ENCODE measurements around the gene RNF138.
"Not testable (repeated sequence)": the region's sequence is repeated elsewhere in the genome, so short reads cannot be mapped to it uniquely, and the experiment has no call there.

The RNF138 gene

GRCh38 chr18:32067375-32068167 lies 24.1 kb upstream of the RNF138 start:
- TF ChIP-seq FOXP2 (optimal IDR thresholded peaks at IDR 0.05; ENCODE audit: control extremely low read depth, extremely low read length, insufficient read depth) (no peak), EZH2 (IDR thresholded peaks at IDR 0.05) (no peak), POLR2AphosphoS5 (IDR thresholded peaks at IDR 0.05; ENCODE audit: borderline replicate concordance, low read depth, low read length) (no peak)
- Histone ChIP-seq H3K9ac (ENCODE audit: insufficient read length) (no peak overlapping the region), H3K36me3 (ENCODE audit: insufficient read depth, low read length) (no peaks in the 10 kb centered on the region), H3K9me3 (ENCODE audit: low read depth, low read length) (no peaks in the 10 kb centered on the region), H3K27ac (no peak overlapping the region), H3K4me3 (no peak overlapping the region)
- no peak for DNase-seq (ENCODE audit: low read depth, low spot score)

DNA sequence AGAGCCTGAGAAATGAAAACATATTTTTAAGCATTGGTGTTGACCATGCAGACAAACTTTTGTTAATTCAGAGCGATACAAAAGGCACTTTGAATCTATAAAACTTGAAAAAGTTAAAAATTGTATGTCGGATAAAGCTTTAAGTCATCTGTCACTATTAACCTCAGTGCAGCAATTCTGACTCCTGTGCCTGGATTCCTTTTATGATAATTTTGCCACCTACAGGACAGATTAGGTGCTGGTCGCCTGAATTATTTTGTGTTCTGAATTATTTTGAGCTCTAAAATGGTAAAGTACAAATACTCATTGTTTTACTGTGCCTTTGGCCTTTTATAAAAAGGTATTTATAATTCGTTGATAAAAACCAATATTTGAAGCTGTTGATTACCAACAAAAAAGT lies 19.4 kb upstream of the RNF138 start:
- Histone ChIP-seq H3K27ac (no peak overlapping the region), H3K4me3 (no peak overlapping the region), H3K36me3 (ENCODE audit: insufficient read depth, low read length) (no peaks in the 10 kb centered on the region), H3K9ac (ENCODE audit: insufficient read length) (no peak overlapping the region), H3K9me3 (ENCODE audit: low read depth, low read length) (no peaks in the 10 kb centered on the region)
- DNase-seq (ENCODE audit: low read depth, low spot score) = no peak
- TF ChIP-seq FOXP2 (optimal IDR thresholded peaks at IDR 0.05; ENCODE audit: control extremely low read depth, extremely low read length, insufficient read depth) = no peak
- no peak for TF ChIP-seq POLR2AphosphoS5 (IDR thresholded peaks at IDR 0.05; ENCODE audit: borderline replicate concordance, low read depth, low read length)
- no peak for TF ChIP-seq EZH2 (IDR thresholded peaks at IDR 0.05)

DNA sequence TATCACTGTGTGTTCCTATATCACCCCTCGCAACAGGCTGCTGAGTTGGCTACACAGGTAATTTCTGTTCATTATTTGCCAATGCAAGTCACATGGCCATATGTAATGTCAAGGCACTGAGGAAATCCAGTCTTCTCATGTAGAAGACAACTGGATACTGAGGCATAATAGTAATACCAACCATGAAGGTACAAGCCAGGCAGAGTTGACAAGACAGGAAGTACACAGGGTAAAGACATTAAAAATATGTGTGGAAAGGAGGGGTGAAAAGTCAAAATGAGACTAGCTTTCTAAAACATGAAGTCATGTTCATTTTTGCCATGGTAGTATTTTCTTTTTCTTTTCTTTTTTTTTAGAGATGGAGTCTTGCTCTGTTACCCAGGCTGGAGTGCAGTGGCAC lies 17.5 kb upstream of the RNF138 start:
- Histone ChIP-seq H3K36me3 (ENCODE audit: insufficient read depth, low read length) (no peaks in the 10 kb centered on the region), H3K9ac (ENCODE audit: insufficient read length) (no peak overlapping the region), H3K27ac (no peak overlapping the region), H3K4me3 (no peak overlapping the region), H3K9me3 (ENCODE audit: low read depth, low read length) (no peaks in the 10 kb centered on the region)
- no peak for TF ChIP-seq POLR2AphosphoS5 (IDR thresholded peaks at IDR 0.05; ENCODE audit: borderline replicate concordance, low read depth, low read length)
- DNase-seq (ENCODE audit: low read depth, low spot score) = no peak

GRCh38 chr18:32078845-32079244 lies 12.8 kb upstream of the RNF138 start:
- no peaks in the 10 kb centered on the region for H3K9me3 ChIP-seq (ENCODE audit: low read depth, low read length)
- TF ChIP-seq POLR2AphosphoS5 (IDR thresholded peaks at IDR 0.05; ENCODE audit: borderline replicate concordance, low read depth, low read length) = no peak
- no peak overlapping the region for H3K9ac ChIP-seq (ENCODE audit: insufficient read length)
- no peaks in the 10 kb centered on the region for H3K36me3 ChIP-seq (ENCODE audit: insufficient read depth, low read length)
- DNase-seq (ENCODE audit: low read depth, low spot score) = no peak
- H3K27ac ChIP-seq = no peak overlapping the region
- H3K4me3 ChIP-seq = no peak overlapping the region

GRCh38 chr18:32081881-32082280 lies 9.8 kb upstream of the RNF138 start:
- no peaks in the 10 kb centered on the region for H3K9me3 ChIP-seq (ENCODE audit: low read depth, low read length)
- DNase-seq (ENCODE audit: low read depth, low spot score) = no peak
- H3K27ac ChIP-seq = no peak overlapping the region
- no peak overlapping the region for H3K9ac ChIP-seq (ENCODE audit: insufficient read length)
- no peak overlapping the region for H3K4me3 ChIP-seq
- no peaks in the 10 kb centered on the region for H3K36me3 ChIP-seq (ENCODE audit: insufficient read depth, low read length)
- TF ChIP-seq EZH2 (IDR thresholded peaks at IDR 0.05) (no peak), FOXP2 (optimal IDR thresholded peaks at IDR 0.05; ENCODE audit: control extremely low read depth, extremely low read length, insufficient read depth) (no peak), POLR2AphosphoS5 (IDR thresholded peaks at IDR 0.05; ENCODE audit: borderline replicate concordance, low read depth, low read length) (no peak)

- Histone ChIP-seq H3K9ac (ENCODE audit: insufficient read length) (no peak overlapping the region), H3K27ac (no peak overlapping the region), H3K9me3 (ENCODE audit: low read depth, low read length) (no peaks in the 10 kb centered on the region), H3K36me3 (ENCODE audit: insufficient read depth, low read length) (no peaks in the 10 kb centered on the region), H3K4me3 (no peak overlapping the region)
- DNase-seq (ENCODE audit: low read depth, low spot score) = no peak
- no peak for TF ChIP-seq FOXP2 (optimal IDR thresholded peaks at IDR 0.05; ENCODE audit: control extremely low read depth, extremely low read length, insufficient read depth)
- TF ChIP-seq EZH2 (IDR thresholded peaks at IDR 0.05) = no peak
- no peak for TF ChIP-seq POLR2AphosphoS5 (IDR thresholded peaks at IDR 0.05; ENCODE audit: borderline replicate concordance, low read depth, low read length)
Measured at GRCh38 chr18:32083781-32084180, 7.9 kb upstream of the RNF138 start.

GRCh38 chr18:32086881-32087280 lies 4.8 kb upstream of the RNF138 start:
- Histone ChIP-seq H3K36me3 (ENCODE audit: insufficient read depth, low read length) (no peaks in the 10 kb centered on the region), H3K27ac (no peak overlapping the region), H3K4me3 (no peak overlapping the region), H3K9me3 (ENCODE audit: low read depth, low read length) (no peaks in the 10 kb centered on the region), H3K9ac (ENCODE audit: insufficient read length) (no peak overlapping the region)
- TF ChIP-seq FOXP2 (optimal IDR thresholded peaks at IDR 0.05; ENCODE audit: control extremely low read depth, extremely low read length, insufficient read depth) (no peak), EZH2 (IDR thresholded peaks at IDR 0.05) (no peak), POLR2AphosphoS5 (IDR thresholded peaks at IDR 0.05; ENCODE audit: borderline replicate concordance, low read depth, low read length) (no peak)
- no peak for DNase-seq (ENCODE audit: low read depth, low spot score)

DNA sequence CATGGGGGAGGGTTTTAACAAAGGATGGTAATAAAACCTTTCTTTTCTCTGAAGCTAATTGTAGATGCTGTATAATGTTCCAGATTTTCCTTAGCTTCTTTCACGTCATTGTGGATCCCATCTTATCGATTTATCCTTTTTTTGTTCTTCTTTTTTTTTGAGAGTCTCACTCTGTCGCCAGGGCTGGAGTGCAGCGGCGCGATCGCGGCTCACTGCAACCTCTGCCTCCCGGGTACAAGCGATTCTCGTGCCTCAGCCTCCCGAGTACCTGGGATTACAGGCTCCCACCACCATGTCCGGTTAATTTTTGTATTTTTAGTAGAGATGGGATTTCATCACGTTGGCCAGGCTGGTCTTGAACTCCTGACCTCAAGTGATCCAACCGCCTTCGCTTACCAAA lies 843 bp upstream of the RNF138 start:
- not testable (repeated sequence) for H3K9ac ChIP-seq (ENCODE audit: insufficient read length); H3K4me3 ChIP-seq; H3K27ac ChIP-seq; DNase-seq (ENCODE audit: low read depth, low spot score); H3K9me3 ChIP-seq (ENCODE audit: low read depth, low read length)
- peaks cover 19% of the 10 kb centered on the region for H3K36me3 ChIP-seq (ENCODE audit: insufficient read depth, low read length)

GRCh38 chr18:32091325-32091723 lies 350 bp upstream of the RNF138 start:
- DNase-seq (ENCODE audit: low read depth, low spot score) = no peak
- H3K9ac ChIP-seq (ENCODE audit: insufficient read length) = peak overlapping the region; percentile 96

More at GRCh38 chr18:32091325-32091723, 350 bp upstream of the RNF138 start:
- peaks cover 24% of the 10 kb centered on the region for H3K36me3 ChIP-seq (ENCODE audit: insufficient read depth, low read length)
- no peak for TF ChIP-seq EZH2 (IDR thresholded peaks at IDR 0.05)
- TF ChIP-seq POLR2AphosphoS5 (IDR thresholded peaks at IDR 0.05; ENCODE audit: borderline replicate concordance, low read depth, low read length) = no peak
- TF ChIP-seq FOXP2 (optimal IDR thresholded peaks at IDR 0.05; ENCODE audit: control extremely low read depth, extremely low read length, insufficient read depth) = no peak
- no peaks in the 10 kb centered on the region for H3K9me3 ChIP-seq (ENCODE audit: low read depth, low read length)
- peak overlapping the region; percentile 84 for H3K4me3 ChIP-seq
- peak overlapping the region; percentile 97; the same call in 1 of the 2 replicates for H3K27ac ChIP-seq
